ENCODE data around the gene GRIP1.

The GRIP1 gene

DNA sequence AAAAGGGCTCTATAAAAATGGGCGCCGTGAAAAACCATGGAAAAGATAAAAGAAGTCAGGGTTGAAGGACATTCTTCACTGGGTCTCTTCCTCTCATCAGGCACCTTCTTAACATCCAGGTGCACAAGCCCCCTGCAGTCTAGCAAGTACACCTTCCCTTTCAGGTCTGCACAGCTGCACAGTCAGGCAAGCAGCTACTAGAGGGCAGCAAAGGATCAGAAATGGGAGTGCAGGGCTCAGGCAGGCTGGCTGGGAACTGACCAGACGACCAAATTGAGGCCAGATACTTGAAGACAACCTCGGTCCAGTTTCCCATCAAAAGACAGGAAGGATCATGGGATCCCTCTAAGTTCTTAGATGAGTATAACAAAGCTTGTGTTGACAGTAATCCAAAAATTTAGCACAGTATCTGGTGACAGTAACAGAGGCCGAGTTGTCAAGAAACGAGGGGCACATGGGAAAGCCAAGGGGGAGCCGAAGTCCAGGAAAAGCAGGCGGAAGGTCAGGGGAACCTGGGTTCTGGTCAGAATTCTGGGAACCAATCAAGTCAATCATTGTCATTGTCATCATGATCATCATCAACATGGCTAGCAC is 10.1 kb upstream of the GRIP1 start:
- no peak for FAIRE-seq

DNA sequence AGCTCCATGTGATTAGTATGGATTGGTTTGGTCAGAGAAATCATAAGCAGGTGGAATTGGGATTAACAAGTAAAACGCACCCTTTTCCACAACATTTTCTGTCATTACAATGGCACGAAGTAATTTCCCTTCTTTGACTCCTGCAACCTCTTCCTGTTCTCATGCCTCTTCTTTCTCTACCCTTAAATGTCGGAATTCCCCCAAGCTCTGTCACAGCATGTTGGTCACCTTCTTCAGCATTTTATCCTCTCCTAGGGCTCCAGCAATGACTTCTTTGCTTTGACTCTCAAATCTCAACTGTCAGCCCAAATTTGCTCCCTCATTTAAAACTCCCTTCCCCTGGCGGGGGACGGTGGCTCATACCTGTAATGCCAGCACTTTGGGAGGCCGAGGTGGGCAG is 5.3 kb upstream of the GRIP1 start:
- FAIRE-seq, result no peak

DNA sequence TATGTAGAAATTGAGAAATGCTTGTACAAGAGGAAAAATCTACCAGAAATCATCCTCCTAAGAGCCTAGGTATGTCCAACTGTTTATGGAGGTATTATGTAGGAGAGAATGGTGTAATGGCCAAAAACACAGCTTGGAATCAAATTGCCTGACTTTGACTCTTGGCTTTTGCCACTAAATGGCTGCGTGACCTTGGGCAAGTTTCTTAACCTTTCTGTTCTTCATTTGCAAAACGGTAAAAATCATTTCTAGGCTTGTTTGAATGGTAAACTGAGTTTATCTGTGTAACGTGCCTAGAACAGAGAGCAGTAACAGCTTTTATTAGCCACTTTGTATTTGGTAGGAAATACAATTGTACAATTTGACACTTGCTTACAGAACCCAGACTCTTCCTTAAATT is 4.9 kb upstream of the GRIP1 start:
- FAIRE-seq, result no peak

DNA sequence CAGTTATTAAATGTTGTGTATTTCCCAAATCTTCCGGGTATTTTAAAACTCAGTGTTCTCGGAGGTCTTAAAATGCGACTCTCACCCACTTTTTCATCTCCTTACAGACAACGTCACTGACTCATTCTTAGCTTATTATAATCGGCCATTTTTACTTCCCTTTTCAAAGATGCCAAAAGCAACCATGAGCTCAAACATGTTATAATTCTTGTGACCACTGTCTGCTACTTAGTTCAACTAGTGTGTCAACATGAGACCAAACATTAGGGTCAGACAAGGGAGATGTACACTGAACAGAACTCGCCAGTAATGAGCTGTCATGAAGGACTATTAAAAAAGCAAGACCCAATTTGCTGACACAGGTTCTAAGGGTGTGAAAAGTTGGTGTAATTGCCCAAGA is 4.2 kb upstream of the GRIP1 start:
- FAIRE-seq, result no peak

DNA sequence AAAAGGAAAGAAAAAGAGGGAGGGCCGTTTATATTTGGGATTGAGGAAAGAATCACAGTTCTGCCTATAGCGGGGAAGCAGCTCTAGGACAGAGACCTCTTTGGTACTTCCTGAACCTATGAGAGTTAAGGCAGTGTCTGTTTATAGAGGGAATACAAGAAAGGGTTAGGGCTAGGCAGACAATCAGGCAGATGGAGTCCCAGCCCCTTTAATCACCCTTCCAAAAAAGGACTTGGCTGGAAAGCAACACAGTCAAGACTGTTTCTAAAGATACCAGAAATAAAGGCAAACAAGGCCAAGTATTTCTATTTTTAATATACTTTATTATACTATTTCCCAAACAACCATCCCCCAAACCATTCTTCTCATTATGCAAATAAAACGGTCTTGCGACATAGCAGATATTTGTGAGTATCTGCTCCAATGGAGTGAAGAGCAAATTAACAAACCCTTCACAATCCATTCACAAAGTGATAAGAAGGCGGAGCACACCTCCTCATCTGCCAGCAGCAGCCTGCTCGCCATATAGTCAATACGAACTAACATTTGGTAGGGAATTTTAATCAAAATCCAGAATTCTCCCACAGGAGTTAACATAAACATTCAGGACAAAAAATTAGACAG is 697 bp upstream of the GRIP1 start:
- FAIRE-seq, result no peak

DNA sequence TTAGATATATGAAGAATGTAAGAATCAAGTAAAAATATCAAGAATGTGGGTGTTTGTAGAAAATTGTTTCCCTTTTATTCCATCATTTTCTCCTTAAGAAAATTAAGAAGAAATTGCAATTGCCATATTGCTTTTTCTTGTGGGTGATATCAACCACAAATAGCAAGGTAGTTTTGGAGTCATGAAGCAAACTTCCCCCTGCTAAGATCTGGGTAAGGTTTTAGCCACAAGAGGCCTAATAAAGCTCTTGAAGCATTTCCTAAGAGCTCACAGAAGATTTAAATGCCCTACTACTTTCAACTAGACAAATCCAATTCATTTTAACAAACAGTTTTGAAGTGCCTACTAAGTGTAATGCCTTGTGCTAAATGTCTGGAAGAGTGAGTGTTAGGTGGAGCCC is 2.6 kb downstream of the GRIP1 start:
- no peak for FAIRE-seq

DNA sequence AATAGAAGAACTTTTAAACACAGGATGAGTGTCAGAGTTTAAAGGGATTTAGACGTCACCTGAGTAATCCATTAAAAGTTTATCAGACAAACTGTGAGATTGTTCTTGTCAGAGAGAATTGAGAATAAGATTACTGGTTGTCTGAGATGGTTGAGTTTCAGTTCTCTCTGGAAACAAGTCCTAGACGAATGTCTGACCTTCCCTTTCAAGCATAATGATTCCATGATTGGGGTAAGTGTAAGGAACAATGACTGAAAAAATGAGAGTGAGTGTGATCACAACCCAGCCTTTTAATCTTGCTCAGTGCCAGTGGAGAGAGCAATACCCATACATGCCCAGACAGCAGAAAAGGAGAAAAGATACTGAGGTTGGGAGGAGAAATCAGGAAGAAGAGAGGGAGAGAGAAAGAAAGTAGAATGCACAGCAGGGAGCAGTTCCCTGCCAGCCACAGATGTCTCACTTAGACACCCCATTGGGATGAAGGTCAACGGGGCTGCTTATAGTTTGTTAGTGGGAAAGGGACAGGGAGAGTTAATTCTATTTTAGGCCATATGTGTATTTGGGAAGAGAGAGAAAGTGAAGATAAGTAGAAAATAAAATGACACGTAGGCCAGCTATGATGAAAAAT is 4.3 kb downstream of the GRIP1 start:
- no peak for FAIRE-seq

DNA sequence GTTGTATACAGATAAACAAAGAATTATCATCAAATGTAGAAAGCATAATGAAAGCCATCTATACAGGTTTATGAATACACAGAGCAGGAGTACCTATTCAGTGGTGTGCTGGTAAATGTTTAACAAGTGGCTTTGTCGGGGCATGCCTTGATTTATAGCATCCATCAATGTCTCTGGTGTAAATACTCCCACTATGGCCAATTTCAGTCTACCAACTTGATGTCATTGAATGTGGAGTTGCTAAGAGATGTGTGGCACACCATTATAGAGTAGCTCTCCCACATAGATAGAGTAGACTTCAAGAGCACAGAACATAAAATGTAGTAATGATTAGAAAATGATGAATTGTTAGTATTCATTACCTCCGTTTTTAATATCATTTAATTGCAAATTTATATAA is 9.3 kb downstream of the GRIP1 start:
- FAIRE-seq, result no peak

DNA sequence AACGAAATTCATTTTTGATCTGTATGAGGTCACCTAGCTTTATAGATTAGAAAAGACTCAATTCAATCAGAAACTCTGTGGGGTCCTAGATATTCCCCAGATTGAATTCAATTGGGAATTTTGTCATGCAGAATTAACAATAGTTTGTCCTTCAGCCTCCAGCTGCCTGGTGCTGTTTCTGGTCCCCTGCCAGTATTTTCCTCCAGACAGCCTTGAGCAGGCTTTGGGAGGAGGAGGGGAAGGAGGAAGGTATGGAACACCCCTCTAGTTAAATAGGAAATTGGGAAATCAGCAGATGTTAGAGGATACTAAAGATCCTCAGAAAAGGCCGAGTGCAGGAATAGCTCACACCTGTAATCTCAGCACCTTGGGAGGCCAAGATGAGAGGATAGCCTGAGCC is 10.6 kb downstream of the GRIP1 start:
- FAIRE-seq, result no peak

DNA sequence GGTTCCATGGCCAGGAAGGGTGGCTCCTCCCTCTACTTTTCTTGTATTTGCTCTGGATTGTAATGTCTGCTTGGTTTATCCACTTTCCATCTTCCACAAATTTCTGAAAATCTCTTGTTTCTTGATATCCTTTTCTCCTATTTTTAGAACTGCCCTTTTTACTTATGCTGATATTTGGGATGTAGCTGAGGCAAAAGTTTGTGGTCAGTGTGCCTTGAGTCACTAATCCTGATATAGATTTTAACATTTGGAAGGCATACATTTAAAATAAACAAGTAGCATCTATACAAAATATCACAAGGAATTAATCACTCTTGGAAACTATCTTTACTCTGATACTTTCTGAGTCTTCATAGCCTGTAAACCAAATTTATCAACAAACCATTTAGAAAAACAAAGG is 11.0 kb downstream of the GRIP1 start:
- no peak for FAIRE-seq

DNA sequence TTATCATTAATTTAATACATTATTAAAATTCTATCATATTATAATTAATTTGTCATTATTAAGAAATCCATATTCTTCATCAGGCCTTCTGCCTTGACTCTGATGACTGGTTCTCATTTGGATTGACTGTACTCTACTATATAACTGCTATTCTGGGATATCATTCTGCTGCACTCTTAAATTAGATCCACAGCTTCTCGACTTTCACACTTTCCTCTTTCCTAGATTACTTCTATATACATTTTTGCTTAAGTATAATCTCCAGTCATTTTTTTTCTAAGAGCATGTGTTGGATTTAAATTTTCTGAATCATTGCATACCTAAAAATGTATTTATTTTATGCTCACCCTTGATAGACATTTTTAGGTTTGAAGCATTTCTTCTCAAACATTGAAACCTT is 12.4 kb downstream of the GRIP1 start:
- FAIRE-seq, result no peak

DNA sequence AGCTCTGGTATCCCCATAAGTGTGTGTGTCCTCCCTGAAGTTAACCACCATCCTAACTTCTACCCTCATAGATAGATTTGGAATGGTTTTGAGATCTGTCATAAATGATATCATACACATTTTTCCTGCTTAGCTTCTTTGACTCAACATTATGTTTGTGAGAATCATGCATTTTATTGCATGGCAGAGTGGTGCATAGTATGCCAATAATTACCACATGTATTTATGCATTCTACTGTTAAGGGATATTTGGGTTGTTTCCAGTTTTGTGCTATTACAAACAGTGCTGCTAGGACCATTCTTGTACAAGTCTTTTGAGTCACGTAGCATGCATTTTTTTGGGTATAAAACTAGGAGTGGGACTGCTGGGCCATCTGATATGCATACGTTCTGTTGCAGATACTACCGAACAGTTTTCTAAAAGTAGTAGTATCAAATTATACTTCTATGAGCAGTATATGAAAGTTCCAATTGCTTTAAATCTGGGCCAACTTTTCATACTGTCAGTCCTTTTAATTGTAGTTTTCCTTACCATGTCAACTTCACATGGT is 13.4 kb downstream of the GRIP1 start:
- no peak for FAIRE-seq

DNA sequence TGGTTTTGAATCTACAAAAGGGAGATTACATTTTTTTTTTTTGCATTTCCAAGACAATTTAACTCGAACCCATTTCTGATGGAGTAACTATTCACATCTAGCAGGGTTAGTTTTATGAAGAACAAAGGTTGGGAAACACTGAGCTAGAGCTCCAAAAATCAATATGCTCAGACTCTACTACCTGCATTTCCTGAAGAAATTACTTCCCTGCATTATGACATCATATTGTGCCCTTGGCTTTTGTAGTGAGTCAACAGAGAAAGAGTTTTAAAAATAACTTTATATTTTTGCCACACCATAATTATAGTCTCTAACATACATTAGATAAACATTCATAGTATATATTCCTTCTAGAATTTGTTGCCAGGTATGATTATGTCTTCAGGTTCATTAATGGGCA is 14.8 kb downstream of the GRIP1 start:
- FAIRE-seq, result no peak

DNA sequence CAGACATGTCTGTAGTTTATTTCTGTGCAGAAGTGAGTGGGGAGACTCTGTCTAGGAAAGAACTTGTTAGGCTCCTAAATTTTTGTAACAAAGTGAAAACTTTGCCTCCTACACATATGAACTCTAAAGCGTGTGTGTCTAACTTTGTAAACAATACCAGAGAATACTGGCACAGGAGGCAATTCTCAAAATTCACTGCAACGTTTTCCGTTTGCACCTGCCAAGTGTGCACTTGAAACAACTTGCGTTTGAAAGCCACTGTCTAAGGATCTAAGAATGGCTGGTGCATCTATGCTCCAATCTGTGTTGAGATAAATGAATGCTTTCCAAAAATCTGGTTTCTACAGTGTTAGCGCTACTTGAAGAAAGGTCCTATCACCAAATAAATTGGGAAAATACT is 15.3 kb downstream of the GRIP1 start:
- no peak for FAIRE-seq

DNA sequence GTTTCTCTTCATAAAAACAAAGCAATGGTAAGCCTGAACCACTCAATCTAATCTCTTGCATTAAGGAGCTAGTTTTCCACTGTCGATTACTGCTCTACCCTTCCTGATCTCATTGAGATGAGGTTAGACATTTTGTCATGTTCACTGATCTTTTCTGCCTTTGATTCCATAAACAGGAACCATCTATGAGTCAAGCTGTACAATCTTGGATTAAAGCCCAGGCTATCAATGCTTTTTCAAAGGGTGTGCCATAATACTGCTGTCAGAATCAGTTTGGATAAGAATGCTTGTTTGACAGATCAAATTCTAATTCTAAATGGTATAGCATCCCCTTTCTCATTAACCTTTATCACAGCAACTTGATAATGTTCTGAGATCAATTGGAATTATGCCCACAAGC is 16.1 kb downstream of the GRIP1 start:
- no peak for FAIRE-seq

DNA sequence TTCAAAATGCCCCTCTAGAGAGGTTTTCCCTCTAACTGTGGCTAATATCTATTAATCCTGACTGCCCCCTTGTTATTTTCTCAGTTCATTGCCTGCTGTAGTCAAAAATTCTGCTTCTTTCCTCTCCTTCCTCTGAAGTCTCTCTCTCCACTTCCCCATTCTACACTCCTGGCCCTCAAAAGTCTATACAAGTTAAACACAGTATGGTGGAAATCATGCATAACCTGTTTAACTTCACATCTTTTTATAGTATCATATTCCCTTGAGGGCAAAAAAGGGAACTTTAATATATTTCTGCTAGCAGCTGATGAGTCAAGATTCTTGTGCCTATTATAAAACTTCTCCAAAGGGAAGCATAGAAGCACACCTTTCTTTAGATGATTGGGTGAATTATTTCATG is 16.7 kb downstream of the GRIP1 start:
- no peak for FAIRE-seq

DNA sequence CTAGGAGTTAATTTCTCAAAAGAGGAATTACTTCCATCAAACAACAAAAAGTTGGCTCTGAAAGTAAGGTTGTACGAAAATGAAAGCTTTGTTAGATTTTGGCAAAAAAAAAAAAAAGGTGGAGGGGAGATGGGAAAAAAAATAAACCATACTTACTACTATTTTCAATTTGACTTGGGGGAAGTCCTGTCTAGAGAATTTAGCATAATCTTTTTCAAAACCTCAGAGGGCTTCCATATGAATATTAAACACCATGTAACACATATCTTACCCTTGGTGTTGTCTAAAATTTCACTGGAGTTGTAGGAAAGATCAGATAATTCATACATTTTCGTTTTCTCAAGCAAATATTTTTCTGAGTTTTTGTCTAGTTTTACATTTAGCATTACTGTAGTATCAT is 17.5 kb downstream of the GRIP1 start:
- FAIRE-seq, result no peak

DNA sequence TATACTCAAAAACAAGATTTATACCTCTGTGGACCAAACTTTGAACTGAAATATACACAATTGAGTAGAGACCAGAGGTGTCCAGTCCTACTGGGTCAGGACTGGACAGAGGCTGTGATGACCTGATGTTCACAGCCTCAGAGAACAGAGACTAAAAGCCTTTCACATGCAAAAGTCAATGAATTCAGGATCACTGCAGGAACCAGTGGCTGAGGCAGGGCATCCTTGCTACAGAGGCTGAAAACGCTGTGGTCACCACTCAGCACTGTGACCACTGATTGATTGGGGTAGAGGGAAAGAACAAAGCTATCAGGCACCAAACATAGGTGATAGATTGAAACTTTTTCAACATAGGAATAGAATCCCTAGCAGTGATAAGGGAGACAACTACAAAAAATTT is 25.1 kb downstream of the GRIP1 start:
- no peak for FAIRE-seq

DNA sequence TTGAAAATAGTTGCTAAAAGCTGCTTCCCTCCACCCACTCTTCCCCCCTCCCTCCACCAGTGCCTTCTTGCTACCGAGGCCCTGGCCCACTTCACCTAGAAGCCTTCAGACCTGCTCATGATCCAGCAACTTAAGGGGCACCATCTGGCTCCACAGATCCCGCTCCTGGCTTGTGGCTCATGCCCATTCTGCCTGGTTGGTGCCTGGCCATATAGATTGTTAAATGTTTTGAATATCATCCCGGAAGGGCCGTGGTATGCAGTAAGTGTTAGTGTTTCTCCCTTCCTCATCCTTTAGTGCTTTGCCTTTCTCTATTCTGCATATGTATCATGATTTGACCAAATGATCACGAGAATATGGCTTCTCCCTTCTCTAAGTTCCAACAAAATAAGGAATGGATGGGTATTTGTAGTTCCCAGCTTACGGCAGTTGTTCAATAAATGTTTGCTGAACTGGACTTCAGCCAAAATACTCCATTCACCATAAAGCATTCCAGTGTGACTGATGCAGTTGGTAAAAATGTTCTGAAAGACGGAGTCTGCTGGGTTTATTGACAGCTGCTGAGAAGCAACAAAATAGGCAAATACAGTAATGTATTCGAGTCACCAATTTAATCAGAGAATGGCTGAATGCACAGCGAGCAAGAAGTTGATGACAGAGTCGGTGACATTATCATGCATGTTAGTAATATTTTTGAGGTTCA is 30.7 kb downstream of the GRIP1 start:
- FAIRE-seq, result no peak

DNA sequence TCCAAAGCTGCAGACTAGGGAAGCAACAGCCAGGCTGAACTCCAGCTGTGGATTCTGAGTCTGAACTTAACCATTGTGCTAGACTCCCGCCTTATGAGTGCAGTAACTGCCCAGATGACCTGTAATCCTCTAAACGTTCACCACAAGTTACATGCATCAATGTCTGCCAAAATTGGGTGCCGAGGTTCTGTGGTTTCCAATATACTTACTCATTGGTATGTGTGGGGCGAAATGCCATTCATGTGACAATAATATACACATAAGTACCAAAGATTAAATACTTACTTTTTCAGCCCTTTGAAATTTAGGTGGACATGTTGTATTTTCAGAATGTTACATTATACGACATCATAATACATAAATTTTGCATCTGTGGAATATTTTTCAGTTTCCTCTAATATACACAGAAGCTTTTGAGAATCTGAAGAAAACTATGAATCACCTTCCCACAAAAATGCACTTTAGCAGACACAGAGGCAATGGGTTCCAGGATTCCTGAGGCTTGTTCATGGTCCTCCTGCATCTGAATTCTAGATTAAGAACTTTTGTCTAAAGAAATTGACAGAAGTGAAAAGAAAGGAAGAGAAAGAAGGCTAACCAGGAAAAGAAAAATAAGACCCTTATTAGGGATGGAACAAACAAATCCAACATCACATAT is 31.7 kb downstream of the GRIP1 start:
- FAIRE-seq, result no peak

DNA sequence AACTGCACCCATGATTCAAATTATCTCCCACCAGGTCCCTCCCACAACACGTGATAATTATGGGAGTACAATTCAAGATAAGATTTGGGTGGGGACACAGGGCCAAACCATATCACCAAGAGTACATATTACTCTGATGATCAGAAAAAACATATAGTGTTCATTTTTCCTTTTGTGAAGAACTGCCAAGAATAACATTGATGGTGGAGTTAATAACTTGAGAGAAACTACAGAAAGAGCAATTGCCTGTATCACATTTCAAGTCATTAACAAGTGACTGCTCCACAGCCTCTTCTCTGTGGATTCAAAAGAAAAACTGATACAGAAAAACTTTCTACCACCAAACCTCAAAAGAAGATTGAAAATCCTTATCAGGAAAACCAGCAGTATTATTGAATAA is 34.7 kb downstream of the GRIP1 start:
- FAIRE-seq, result no peak

DNA sequence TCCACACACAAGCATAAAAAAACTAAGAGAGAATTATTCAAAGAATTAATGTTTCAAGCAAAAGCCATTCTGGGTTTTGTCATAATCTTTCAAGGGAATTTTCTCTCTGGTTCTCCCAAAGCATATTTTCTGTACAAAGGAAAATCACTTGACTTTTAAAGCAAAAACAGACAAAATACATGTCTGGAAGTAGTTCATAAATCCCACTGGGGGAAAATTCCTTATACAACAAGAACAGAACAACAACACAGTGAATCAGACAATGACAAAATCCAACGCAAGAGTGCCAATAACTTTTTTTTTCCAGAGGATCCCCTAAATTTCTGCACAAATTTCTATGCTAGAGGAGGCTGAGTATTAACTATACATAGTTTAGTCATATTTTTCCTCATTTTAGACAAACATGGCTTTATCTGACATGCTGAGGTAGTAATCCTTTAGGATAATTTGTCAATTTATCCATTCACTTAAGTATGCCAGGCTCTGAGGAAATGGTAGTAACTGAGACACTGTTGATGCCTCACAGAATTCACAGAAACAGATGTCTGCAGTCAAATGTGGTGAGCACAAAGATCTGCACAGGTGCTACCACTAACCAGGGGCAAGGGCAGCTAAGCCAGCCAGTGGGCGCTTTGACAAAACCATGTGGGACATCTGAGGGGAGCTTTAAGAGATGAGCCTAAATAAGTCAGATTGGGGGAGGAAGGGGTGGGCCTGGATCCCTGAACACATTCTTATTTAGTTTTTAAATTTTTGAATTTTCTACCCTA is 38.0 kb downstream of the GRIP1 start:
- FAIRE-seq, result no peak

DNA sequence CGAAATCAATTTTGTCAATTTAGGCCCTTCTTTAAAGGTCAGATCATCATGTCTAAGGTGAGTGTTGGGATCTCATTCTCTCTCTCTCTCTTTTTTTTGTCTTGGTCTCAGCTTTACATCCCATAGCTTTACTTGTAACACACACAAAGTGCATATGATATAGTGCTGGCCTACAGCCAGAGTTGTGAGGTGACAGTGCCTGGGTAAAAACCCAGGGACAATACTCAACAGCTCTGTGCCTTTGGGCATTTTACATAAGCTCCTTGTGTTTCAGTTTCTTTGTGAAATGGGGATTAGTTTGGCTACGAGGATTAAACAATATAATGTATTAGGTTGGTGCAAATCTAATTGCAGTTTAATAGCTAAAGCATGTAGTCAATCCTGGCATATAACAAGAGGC is 40.2 kb downstream of the GRIP1 start:
- FAIRE-seq, result no peak

Measured in G401.6 (cell line).